GM18858 (cell line): ENCODE measurements around the gene NNAT.

ENCODE experiments used
- ATAC-seq: cut with Tn5 transposase; IDR thresholded peaks from one replicate; pipeline ENCODE4 v1.9.1; 2021; ENCODE audit not compliant: unreplicated experiment

NNAT gene

GRCh38 chr20:37501940-37502339 lies 19.1 kb upstream of the NNAT start:
- ATAC-seq, result no peak

DNA sequence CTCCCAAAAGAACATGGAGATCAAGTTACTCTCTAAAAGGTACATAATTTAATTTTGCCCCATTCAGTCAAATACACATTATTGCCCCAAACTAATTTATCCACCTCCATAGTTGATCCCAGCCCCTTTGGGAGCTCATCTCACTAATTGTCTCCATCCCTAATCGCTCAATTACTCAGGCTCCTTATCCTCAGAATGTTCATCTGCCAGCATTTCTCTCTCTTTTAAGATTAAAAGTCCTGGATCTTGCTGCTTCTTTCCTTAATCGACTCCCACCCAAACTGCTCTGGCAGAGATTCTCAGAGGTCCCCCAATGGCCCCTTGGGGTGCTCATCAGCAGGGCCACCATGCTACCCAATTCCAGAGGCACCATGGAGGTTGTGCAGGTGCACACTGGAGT lies 18.4 kb upstream of the NNAT start:
- ATAC-seq, result no peak

DNA sequence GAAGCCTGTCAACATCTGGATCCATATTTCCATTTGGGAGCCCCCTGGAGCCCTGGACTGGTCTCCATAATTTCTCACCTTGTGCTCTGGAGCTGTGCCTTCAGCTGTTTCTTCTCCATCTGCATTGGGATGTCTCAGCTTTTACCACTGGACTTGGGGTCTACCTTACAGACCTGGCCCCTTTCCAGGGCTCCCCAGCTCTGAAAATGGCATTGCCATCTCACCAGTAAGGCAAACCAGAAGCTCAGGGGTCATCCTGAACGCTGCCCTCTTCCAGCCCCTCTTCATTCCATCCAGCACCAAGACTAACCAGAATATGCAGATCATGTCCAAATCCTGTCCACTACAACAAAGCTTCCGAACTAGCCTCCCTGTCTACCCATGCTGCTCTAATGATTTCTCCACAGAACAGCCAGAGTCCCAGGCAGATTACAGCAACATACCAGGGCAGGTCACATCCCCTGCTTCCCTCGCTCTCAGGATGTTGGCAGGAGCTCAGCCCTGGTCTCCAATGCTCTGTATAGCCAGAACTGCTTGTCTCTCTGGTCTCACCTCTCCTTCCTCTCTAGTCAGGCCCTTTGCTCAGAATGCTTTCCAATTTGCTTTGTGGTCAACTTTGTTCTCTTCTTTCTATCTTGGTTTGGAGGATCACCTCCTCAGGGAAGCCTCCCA lies 17.7 kb upstream of the NNAT start:
- ATAC-seq, result no peak

GRCh38 chr20:37504404-37505096 lies 16.5 kb upstream of the NNAT start:
- no peak for ATAC-seq

- ATAC-seq, result no peak
Measured at GRCh38 chr20:37505263-37506151, 15.5 kb upstream of the NNAT start.

DNA sequence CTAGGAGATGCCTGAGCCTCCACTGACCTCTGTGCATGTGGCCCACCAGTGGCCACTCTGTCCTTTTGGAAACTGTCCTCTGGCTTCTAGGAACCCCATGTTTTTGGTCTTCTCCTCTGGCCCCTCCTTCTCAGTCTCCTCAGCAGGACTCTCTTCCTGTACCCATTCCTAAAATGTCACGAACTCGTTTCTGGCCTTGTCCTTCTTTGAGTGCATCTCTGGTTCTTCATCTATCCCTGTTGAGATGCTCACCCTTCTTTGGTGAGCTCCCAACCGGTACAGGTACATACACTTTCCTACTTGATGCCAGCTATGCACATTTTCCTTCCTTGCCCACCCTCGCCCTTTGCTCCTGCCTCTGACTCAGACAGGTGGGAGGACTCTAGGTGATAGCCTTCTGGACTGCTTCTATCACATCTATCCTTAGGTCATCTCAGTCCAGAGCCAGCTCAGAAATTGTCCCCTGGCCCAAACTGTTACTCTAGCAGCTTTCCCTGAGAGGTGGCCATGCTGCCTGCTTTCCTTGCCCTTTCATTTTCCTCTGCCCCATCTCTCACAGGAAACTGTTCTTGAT lies 14.8 kb upstream of the NNAT start:
- no peak for ATAC-seq

- ATAC-seq, result no peak
Measured at GRCh38 chr20:37510226-37510625, 10.8 kb upstream of the NNAT start.

DNA sequence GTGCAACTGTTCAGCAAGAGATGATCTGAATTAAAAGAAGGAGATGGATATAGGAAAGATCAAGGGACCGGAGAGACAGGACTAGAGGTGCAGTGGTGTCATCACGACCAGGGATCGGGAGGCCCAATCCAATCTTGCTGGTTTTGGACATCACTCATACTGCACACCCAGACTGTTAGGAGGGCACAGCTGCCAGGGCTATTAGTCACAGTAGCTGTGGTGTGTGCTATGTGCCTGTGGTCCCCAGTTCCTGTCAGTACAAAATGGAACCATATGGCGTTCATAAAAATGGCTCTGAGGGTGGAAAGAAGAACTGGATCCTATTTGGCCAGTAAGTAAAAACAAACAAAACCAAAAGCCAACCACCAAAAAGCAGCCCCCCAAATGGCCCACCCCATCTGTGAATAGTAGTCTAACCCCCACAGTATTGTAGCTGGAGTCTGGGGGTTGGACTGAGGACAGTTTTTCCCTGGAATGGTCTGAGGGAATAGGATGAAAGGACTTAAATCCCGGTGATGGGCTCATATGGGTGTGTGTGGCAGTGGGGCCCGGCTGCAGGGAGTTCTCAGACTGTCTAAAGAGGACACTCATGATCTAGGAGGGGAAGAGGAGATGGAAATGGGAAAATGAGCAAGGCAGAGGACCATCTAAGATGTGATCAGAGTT lies 9.3 kb upstream of the NNAT start:
- no peak for ATAC-seq

- no peak for ATAC-seq
Measured at GRCh38 chr20:37513779-37514359, 7.2 kb upstream of the NNAT start.

GRCh38 chr20:37515876-37516275 lies 5.2 kb upstream of the NNAT start:
- ATAC-seq, result no peak

DNA sequence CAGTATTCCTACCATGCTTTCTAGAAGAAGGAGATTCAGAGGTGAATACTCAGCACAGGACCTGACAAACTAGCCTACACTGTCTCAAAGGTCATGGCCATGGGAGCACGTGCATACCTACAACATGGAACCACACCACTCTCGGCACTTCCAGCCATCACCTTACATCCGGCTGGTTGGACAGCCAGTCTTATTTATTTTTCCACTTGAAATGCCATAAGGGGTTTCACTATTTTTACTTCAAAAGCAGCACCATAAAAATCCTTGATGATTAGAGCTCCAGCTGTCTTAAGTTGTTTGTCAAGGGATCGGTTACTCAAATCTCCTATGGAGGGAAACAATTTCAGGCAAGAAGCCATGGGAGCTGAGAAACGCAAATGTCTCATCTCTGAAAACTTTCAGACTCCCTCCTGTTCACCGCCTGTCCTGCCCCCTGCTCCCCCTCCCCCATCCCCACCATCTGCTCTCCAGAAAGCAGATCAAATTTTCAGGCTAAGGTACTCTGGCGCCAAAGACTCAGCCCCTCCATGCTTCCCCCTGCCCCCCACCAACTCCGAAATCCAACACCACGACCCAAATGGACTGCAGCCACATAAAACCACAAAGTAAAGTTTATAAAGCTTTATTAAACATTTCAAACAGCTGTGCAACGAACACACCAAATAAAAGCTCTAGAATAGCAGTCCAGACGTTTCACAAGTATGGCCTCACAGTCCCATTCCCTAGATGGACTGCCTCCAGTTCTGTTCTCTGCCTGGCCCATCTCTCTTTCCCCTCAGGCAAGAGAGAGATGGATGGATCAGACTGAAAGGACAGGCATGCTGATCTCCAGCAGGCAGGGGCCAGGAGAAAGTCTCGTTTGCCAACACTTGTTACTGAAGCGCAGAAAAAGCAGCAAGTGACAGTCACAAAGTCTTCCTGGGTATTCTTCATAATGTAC lies 4.0 kb upstream of the NNAT start:
- no peak for ATAC-seq

GRCh38 chr20:37518059-37518458 lies 3.0 kb upstream of the NNAT start:
- ATAC-seq, result no peak

DNA sequence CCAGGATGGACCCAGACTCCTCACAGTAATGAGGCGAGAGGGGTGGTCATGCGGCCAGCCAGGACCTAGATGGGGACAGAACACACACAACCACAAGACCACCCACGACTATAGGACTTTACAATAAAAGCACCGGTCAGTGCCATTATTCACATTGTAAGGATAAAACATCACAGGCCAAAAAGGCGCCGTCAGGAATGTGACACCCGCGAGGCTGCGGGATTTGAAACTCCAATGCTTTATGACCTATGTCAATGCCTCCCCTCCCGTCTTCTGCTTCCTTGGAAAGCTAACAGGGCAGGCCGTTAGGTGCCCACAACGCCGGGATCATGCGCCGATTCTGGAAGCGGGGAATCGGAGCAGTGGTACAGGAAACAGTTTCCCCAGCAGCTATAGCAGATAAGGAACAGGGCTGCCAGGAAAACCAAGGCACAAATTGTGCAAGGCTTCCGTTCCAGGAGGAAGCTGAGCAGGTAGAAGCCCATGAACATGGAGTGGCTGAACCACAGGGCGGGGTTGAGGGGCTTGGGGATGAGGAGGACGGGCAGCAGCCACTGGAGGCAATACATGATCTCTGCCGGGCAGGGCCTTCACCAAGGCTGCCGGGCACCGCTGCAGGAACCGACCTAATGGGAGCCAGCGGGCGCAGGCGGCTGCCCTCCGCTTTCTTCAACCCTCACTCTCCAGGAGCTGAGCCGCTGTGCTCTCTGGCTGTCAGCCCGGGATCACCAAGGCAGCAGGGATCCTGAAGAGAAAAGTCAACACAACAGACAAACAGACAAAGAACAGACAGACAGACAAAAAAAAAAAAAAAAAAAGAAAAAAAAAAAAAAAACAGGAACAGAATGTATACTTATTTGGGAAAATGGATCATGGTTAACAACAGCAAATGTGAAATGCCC lies 2.2 kb upstream of the NNAT start:
- ATAC-seq, result no peak

DNA sequence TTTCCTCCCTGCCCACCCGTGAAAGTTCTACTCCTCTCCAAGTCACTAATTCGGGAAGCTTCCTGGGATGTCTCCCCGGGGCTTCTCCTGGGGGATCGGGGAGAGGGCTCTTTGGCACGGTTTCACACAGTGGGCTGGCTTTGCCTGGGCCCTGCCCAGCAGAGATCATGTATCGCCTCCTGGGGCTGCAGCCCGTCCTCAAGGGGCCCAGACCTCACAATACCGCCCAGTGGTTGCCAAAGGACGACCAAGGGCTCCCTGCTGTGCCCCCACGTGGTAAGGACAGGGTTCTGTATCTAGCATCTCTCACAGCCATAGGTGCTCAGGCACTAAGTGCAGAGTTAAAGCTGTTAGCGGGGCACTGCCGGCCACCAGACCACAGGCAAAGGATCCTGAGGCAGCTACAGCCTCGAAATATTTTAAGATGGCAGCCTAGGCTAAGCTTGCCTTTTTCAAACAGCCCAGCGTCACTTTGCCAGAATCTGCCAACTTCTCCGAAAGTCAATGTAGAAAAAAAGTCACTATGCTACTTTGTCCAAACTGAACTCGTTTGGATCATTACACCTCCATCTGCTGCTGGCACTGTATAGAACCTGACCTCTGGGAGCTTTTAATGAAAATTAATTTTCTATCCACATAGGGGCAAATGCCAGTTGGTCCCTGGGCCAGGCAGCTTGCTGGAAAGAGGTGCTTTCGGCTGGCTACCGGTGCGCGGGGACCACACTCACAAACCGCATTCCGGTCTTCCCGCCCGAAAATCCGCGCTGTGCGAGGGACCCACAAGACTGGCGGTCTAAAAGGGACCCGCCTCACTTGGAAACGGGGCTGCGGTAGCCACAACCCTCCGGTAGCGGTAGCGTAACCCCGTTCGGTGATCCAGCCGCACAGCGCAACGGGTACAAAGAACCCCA lies 1.3 kb upstream of the NNAT start:
- no peak for ATAC-seq

- ATAC-seq, result no peak
Measured at GRCh38 chr20:37520419-37520955, 563 bp upstream of the NNAT start.

- no peak for ATAC-seq
Measured at GRCh38 chr20:37522260-37523011, 1.4 kb downstream of the NNAT start.

GRCh38 chr20:37523012-37523391 lies 2.0 kb downstream of the NNAT start:
- ATAC-seq, result no peak
